Non-pigmented ciliary epithelial cell (primary cell): ENCODE measurements around the gene DDX28.

Source experiments
- DNase-seq: peaks from one replicate; pipeline ENCODE4 v3.0.0-alpha.2; 2010; ENCODE audit warnings: low read depth

DDX28 gene, protein sequence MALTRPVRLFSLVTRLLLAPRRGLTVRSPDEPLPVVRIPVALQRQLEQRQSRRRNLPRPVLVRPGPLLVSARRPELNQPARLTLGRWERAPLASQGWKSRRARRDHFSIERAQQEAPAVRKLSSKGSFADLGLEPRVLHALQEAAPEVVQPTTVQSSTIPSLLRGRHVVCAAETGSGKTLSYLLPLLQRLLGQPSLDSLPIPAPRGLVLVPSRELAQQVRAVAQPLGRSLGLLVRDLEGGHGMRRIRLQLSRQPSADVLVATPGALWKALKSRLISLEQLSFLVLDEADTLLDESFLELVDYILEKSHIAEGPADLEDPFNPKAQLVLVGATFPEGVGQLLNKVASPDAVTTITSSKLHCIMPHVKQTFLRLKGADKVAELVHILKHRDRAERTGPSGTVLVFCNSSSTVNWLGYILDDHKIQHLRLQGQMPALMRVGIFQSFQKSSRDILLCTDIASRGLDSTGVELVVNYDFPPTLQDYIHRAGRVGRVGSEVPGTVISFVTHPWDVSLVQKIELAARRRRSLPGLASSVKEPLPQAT

GRCh38 chr16:68022728-68023537, at the start of gene DDX28, which contains the start of gene DUS2:
Gene DDX28, minus strand, starts transcription at chr16:68023232. Its CDS starts 30 bp downstream, at chr16:68023202.
Gene DUS2, plus strand, starts transcription at chr16:68023284. Its CDS starts 14,740 bp downstream, at chr16:68038024.
- peak; percentile 46 for DNase-seq

DNA sequence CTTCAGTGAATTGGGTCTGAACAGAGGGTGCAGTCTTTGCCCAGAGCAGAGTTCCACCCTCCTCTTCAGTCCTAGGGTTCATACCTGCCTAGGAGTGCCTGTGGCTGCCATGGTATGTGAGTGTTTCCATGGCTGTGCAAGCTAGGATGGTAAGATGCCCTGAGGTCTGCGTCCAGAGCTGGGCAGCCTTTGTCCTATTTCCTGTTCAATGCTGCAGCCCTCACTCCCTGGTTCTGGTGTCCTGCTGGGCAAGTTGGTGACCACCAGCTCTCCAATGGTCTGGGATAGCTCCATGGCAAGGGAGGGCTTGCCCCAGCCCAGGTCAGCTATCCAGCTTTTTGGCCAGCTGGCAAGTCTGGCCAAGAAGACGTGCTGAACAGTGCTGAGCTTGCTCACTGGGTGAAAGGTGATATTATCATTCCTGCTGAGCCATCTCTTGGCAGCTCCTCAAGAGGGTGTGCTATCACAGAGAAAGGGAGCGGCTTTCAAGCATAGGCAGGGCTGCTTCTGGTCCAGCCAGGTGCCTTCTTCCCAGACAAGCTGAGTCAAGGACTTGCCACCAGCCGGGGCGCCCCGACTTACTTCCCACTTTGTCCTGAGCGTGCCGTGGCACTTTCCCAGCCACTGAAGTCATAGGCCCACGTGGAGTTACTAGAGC, 49.1 kb upstream of the DDX28 start:
- DNase-seq = no peak

- DNase-seq = no peak
Measured at GRCh38 chr16:68071518-68071901, 48.5 kb upstream of the DDX28 start.

DNA sequence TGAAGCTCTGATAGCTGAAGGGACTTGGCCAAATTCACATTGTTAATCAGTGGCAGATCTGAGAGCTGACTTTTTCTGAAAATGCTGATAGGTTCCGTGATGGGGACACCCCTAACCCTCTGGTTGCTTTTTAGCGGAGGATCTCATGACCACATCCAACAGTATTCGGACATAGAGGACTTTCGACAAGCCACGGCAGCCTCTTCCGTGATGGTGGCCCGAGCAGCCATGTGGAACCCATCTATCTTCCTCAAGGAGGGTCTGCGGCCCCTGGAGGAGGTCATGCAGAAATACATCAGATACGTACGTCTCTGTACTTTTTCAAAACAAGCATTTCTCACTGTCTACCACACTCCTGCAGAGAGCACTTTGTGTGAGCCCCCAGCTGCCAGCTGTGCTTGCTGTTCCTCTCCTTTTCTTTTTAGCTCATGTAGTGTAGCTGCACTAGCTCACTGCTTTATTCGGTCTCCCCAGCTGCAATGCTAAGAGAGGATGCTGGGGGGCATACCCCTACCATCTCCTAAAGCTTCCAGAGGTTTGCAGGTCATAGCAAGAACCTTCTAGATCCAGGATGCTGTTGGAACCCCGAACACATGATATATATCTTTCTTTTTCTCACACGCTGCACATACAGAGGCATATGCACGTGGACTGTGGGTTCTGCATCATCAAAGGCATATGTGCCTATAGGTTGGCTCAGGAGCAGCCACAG, 47.9 kb upstream of the DDX28 start:
- DNase-seq = no peak

DNA sequence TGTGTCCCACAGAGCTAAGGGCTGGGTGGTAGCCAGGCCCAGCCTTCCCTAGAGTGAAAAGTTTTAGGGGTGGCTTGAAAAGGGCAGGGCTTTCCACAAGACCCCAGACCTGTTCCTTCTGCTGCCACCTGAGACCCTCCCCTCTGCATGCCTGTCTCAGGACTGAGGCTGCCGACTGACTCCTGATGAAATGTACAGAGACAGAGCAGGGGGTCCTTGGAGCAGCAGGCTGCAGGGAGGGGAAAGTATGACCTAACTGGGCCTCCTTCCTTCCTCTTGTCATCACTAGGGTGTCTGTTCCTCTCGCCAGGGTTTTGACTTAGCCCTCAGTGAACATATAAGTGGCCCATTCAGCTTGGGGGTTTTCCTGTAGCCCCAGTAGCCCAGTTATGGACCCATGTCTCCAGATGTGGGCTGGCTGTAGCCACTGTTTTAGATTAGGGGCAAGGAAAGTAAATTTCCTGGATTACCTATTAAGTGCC, 47.3 kb upstream of the DDX28 start:
- no peak for DNase-seq

DNA sequence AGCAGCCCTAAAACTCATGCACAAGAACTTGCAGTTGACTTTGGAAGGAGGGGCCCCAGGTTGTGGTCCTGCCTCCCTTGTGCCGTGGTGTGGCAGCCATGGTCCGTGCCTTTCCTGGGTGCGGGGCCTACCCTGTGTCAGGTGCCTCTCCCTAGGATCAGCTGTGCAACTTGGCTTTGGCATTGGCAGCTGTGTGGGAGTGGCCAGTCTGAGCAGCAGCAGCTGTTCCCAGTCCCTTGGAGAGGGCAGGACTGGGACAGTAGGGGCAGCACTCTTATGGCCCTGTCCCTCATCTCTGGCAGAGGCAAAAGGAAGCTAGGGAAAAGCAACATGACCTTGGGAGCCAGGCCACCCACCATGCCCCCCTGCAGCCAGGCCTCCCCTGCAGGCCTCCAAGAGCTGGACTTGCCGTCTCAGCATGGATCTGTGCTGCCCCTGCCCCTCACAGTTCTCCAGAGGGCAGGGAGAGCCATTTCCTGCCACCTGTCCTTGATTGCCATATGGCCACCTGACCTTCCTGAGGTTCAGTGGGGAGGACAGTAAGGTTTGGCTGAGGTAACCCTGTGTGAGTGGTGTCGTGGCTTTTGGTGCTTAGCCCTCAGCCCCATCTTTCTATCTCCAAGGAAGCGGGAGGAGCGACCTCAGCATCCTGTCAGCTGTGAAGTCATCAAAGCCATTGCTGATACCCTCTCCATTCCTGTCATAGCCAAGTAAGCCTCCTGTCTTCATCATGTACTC, 46.6 kb upstream of the DDX28 start:
- no peak for DNase-seq

- DNase-seq = no peak
Measured at GRCh38 chr16:68068926-68069325, 45.9 kb upstream of the DDX28 start.

GRCh38 chr16:68066763-68067162, 43.7 kb upstream of the DDX28 start:
- DNase-seq = no peak

- peak; percentile 68 for DNase-seq
Measured at GRCh38 chr16:68065716-68066305, 42.8 kb upstream of the DDX28 start.

- peak; percentile 74 for DNase-seq
Measured at GRCh38 chr16:68064791-68065365, 41.8 kb upstream of the DDX28 start.

DNA sequence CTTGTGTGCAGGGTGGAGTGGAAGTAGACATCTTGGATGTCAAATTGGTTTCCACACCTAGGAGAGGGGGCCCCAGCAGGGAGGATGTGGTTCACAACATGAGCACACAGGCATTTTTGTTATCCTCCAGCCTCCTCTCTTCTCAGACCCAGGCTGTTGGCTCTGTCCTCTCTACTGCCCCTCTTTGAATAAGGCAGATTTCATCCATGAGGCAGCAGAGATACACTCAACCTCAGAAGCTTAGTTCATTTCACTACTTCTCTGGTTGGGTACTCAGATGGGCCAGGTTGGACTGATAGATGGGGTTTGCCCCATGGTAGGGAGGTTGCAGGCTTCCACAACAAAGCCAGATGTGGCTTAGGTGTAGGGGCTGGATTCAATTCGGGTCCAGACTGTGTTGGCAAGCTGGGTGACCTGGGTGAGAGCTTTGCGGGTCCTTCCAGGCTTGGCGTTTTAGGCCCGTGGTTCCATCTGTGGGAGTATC, 39.9 kb upstream of the DDX28 start:
- no peak for DNase-seq

GRCh38 chr16:68061396-68061795, 38.4 kb upstream of the DDX28 start:
- no peak for DNase-seq

DNA sequence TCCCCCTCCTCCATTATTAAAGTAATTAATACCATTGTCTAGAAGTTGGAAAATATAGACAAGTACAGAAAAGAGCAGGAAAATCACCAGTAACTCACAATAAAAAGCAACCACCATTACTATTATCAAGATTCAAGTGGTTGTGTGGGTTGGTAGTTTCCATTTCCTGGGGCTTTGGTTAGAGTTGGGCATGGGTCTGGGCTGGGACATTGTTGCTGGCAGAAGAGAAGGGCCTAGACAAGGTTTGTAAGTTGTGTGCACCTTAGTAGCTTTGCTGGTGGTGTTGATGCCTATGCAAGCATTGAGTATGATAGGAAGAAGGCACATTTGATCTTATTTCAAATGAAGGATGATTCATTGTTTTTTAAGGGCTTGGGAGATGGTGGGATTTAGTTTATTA, 36.8 kb upstream of the DDX28 start:
- DNase-seq = no peak

DNA sequence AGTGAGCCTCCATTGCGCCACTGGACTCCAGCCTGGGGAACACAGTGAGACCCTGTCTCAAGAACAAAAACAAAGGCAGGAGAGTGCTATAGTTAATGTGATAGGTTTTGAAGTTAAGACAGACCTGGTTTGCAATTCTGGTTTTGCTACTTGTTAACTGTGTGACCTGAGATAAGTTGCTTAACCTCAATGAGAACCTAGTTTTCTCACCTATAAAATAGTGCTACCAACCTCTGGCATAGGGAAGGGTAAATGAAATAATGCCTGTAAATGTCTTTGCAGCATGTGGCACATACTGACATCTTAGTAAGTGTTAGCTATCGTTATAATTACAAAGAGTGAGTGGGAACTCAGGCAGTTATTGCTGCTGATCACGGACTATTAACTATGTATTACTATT, 32.4 kb upstream of the DDX28 start:
- no peak for DNase-seq

GRCh38 chr16:68049449-68049848, 26.4 kb upstream of the DDX28 start:
- no peak for DNase-seq

- no peak for DNase-seq
Measured at GRCh38 chr16:68047987-68048386, 25.0 kb upstream of the DDX28 start.

- DNase-seq = no peak
Measured at GRCh38 chr16:68046106-68046505, 23.1 kb upstream of the DDX28 start.

GRCh38 chr16:68041783-68042182, 18.8 kb upstream of the DDX28 start:
- no peak for DNase-seq

- DNase-seq = no peak
Measured at GRCh38 chr16:68040506-68041288, 17.7 kb upstream of the DDX28 start.
